ENCODE data around the gene NHLRC4.

NHLRC4 gene

GRCh38 chr16:576823-577201 lies 10.0 kb downstream of the NHLRC4 start:
- TF ChIP-seq CTCF (IDR thresholded peaks at IDR 0.05; ENCODE audit: low read depth, low read length) = peak; percentile 20; the same call in 1 of the 2 replicates
- peaks cover 2% of the 10 kb centered on the region for H3K4me1 ChIP-seq
- no peak for DNase-seq

GRCh38 chr16:577796-578195 lies 11.0 kb downstream of the NHLRC4 start:
- no peak for DNase-seq
- no peaks in the 10 kb centered on the region for H3K9me3 ChIP-seq
- H3K36me3 ChIP-seq = peaks cover 41% of the 10 kb centered on the region
- no peaks in the 10 kb centered on the region for H3K27me3 ChIP-seq
- no peaks in the 10 kb centered on the region; the same call in 1 of the 2 replicates for H3K4me1 ChIP-seq
- no peak overlapping the region for H3K4me3 ChIP-seq (ENCODE audit: low read depth, low read length)
- TF ChIP-seq CTCF (IDR thresholded peaks at IDR 0.05; ENCODE audit: low read depth, low read length) = no peak

More at GRCh38 chr16:576823-577201, 10.0 kb downstream of the NHLRC4 start:
- Histone ChIP-seq H3K36me3 (peaks cover 46% of the 10 kb centered on the region), H3K4me3 (ENCODE audit: low read depth, low read length) (no peak overlapping the region), H3K9me3 (no peaks in the 10 kb centered on the region), H3K27me3 (no peaks in the 10 kb centered on the region)

GRCh38 chr16:578232-578869 lies 11.5 kb downstream of the NHLRC4 start:
- Histone ChIP-seq H3K4me3 (ENCODE audit: low read depth, low read length) (no peak overlapping the region), H3K36me3 (peaks cover 36% of the 10 kb centered on the region), H3K4me1 (no peaks in the 10 kb centered on the region; the same call in 1 of the 2 replicates), H3K27me3 (no peaks in the 10 kb centered on the region), H3K9me3 (no peaks in the 10 kb centered on the region)
- no peak for DNase-seq
- no peak for TF ChIP-seq CTCF (IDR thresholded peaks at IDR 0.05; ENCODE audit: low read depth, low read length)

GRCh38 chr16:578870-579405 lies 12.1 kb downstream of the NHLRC4 start:
- DNase-seq = peak; percentile 89
- peaks cover 4% of the 10 kb centered on the region for H3K4me1 ChIP-seq

GRCh38 chr16:580141-580945 lies 13.5 kb downstream of the NHLRC4 start:
- H3K27me3 ChIP-seq = no peaks in the 10 kb centered on the region
- peaks cover 17% of the 10 kb centered on the region for H3K36me3 ChIP-seq
- no peak for DNase-seq
- TF ChIP-seq CTCF (IDR thresholded peaks at IDR 0.05; ENCODE audit: low read depth, low read length) = no peak
- no peaks in the 10 kb centered on the region for H3K9me3 ChIP-seq
- no peak overlapping the region for H3K4me3 ChIP-seq (ENCODE audit: low read depth, low read length)
- H3K4me1 ChIP-seq = peaks cover 4% of the 10 kb centered on the region

More at GRCh38 chr16:578870-579405, 12.1 kb downstream of the NHLRC4 start:
- no peaks in the 10 kb centered on the region for H3K9me3 ChIP-seq
- peak; percentile 93 for TF ChIP-seq CTCF (IDR thresholded peaks at IDR 0.05; ENCODE audit: low read depth, low read length)
- H3K4me3 ChIP-seq (ENCODE audit: low read depth, low read length) = no peak overlapping the region
- H3K27me3 ChIP-seq = no peaks in the 10 kb centered on the region
- peaks cover 31% of the 10 kb centered on the region for H3K36me3 ChIP-seq

Measured in BE2C (cell line).